HG03066 (cell line): ENCODE data around the gene OR52E1.

Source experiments
- ATAC-seq: cut with Tn5 transposase; IDR thresholded peaks from one replicate; pipeline ENCODE4 v1.9.1; 2021; ENCODE audit warnings: low read depth; ENCODE audit not compliant: unreplicated experiment

The OR52E1 gene

GRCh38 chr11:5107285-5107684 lies 37.9 kb downstream of the OR52E1 start:
- no peak for ATAC-seq

GRCh38 chr11:5115339-5115738 lies 46.0 kb downstream of the OR52E1 start:
- no peak for ATAC-seq

- ATAC-seq: no peak
These were observed 48.2 kb downstream of the OR52E1 start for GRCh38 chr11:5117588-5117987.

- ATAC-seq: no peak
These were observed 49.5 kb downstream of the OR52E1 start for GRCh38 chr11:5118893-5119292.
